Loucy (cell line): ENCODE results near the gene NEUROG3.

ENCODE experiments used
- EZH2phosphoT487 ChIP-seq: fragments of 200-600 bp; IDR thresholded peaks from 2 replicates; pipeline ENCODE4 v1.6.1; 2018; ENCODE audit warnings: antibody characterized with exemption, mild to moderate bottlenecking, moderate library complexity, borderline replicate concordance
- TF ChIP-seq, protein P1 (sequence below): fragments of 200-600 bp; sonication (generic); conservative IDR thresholded peaks from 2 replicates; pipeline ENCODE4 v1.5.1; 2014; ENCODE audit warnings: mild to moderate bottlenecking, antibody characterized with exemption, low read length

- TF ChIP-seq, protein P1, sequence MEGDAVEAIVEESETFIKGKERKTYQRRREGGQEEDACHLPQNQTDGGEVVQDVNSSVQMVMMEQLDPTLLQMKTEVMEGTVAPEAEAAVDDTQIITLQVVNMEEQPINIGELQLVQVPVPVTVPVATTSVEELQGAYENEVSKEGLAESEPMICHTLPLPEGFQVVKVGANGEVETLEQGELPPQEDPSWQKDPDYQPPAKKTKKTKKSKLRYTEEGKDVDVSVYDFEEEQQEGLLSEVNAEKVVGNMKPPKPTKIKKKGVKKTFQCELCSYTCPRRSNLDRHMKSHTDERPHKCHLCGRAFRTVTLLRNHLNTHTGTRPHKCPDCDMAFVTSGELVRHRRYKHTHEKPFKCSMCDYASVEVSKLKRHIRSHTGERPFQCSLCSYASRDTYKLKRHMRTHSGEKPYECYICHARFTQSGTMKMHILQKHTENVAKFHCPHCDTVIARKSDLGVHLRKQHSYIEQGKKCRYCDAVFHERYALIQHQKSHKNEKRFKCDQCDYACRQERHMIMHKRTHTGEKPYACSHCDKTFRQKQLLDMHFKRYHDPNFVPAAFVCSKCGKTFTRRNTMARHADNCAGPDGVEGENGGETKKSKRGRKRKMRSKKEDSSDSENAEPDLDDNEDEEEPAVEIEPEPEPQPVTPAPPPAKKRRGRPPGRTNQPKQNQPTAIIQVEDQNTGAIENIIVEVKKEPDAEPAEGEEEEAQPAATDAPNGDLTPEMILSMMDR, result no peak
- TF ChIP-seq EZH2phosphoT487, result no peak
Observed at GRCh38 chr10:69618746-69619145, 45.5 kb upstream of the NEUROG3 start.
